Fibroblast of skin of abdomen (primary cell): ENCODE results near the gene UBE2L6.
A peak's percentile ranks its signal among the peaks of the same experiment; 100 is the strongest.

Experiments used
- DNase-seq: peaks from one replicate; pipeline ENCODE4 v3.0.0-alpha.2; 2013

UBE2L6 gene

DNA sequence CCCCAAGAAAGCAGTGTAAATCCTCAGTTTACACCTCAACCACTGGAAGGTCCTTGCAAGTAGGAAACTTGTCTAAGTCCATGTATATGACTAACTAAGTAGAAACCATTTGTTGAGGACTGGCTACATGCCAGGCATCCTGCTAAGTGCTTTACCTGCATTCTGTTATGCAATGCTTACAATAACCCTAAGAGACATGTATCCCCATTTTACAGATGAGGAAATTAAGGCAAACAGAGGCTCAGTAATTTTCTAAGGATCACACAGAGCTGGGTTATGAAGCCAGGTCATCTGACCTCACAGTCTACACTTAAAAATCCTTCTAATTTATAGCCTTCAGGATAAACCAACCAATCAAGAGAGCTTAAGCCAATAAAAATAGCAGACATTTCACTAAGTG, 38.5 kb downstream of the UBE2L6 start:
- DNase-seq, result no peak

DNA sequence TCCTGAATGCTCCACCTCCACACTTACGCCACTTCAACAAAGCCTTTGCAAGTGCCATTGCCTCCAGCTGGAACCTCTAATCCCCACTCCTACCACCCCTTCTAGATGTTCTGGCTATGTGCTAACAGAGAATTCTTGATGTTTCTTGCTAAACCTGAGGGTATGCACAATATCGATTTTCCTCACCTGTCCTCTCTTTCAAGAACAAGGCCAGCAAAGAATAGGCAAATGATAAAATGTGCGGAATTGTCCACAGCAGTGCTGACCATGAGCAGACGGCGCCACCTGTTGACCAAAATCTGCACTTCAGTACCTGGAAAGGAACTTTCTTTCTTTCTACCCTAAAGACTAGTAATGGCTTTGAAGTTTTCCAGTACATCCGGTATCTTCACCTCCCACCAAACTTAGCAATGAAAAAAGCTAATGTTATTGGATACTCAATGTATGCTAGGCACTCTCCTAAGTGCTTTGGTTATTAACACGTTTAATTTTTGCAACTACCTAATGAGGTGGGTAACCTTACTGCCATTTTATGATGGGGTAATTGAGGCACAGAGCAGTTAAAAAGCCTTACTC, 40.3 kb downstream of the UBE2L6 start:
- DNase-seq, result peak; percentile 44

DNA sequence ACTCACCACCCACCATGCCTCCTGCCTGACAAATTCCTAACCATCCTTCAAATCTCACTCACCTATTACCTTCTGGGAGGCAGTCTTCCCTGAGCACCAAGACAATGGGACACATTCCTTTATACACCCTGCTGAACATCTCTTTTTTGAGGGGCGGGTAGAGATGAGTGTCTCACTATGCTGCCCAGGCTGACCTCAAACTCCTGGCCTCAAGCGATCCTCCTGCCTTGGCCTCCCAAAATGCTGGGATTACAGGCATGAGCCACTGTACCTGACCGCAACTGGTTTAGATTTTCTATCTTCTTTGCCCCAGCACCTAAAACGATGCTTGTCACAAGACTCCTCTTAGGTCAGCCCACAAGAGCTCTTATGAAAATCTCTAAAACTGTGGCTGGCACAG, 44.1 kb downstream of the UBE2L6 start:
- DNase-seq, result no peak

DNA sequence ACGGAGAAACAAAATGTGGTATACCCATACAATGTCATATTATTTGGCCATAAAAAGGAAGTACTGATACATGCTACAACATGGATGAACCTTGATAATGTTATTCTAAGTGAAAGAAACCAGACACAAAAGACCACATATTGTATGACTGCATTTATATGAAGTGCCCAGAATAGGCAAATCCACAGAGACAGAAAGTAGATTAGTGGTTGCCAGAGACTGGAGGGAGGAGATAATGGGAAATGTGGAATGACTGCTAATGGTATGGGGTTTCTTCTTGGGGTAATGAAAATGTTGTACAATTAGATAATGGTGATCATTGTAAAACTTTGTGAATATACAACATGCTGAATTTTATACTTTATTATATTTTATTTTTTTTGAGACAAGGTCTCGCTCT, 46.4 kb downstream of the UBE2L6 start:
- DNase-seq, result no peak

DNA sequence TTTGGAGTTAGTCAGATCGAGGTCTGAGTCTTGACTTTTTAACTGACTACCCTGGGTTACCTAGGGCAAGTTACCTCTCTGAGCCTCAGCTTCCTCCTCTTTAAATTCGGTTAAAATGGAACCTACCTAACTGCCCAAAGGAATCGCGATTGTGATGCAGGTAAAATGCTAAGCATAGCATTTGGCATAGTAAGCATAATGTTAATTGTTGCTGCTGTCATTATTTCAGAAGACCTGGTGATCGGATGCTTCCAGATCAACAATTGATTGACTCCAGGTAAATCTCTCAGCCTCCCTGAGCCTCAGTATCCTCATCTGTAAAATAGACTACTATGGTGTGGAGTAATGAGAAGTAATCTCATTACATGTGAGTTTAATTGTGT, 51.4 kb downstream of the UBE2L6 start:
- no peak for DNase-seq

DNA sequence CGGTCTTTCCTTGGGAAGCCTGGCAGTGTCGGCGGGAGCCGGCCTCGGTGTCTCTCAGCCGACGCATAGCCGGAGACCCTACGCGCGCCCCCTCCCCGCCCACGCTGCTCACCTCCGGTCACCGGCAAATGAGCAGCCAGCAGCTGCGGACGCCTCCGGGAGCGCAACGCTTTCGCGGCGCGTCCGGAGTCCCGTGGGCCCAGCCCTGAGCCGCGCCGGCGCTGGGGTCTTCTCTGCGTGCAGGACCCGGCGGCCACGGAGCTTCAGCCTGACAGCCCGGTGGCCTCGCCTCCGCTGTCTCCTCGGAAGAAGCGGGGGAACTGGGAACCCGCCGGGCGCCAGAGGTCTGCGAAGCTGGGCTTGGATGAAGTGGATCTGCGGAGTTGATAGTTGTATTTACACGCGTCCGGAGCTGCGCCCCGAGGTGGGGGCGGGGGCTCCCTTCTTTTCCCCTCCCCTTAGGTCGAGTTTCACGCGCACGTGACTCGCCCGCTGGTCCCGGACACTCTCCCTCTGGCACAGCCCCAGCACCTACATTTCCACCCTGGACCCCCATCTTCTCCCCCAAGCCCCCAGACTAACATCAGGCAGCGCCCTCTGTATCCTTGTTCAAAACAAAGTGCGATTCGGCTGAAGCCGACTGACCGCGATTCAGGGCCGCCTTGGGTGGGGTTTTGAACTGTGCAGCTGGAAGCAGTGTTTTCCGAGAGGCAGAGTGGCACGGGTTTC, 52.0 kb downstream of the UBE2L6 start, which contains the start of gene SLC43A1:
Gene SLC43A1, minus strand, starts transcription at position 371 of the 729 bp plus-strand sequence. CDS start 1,591 bp downstream, outside the sequence.
- DNase-seq, result peak; percentile 59

DNA sequence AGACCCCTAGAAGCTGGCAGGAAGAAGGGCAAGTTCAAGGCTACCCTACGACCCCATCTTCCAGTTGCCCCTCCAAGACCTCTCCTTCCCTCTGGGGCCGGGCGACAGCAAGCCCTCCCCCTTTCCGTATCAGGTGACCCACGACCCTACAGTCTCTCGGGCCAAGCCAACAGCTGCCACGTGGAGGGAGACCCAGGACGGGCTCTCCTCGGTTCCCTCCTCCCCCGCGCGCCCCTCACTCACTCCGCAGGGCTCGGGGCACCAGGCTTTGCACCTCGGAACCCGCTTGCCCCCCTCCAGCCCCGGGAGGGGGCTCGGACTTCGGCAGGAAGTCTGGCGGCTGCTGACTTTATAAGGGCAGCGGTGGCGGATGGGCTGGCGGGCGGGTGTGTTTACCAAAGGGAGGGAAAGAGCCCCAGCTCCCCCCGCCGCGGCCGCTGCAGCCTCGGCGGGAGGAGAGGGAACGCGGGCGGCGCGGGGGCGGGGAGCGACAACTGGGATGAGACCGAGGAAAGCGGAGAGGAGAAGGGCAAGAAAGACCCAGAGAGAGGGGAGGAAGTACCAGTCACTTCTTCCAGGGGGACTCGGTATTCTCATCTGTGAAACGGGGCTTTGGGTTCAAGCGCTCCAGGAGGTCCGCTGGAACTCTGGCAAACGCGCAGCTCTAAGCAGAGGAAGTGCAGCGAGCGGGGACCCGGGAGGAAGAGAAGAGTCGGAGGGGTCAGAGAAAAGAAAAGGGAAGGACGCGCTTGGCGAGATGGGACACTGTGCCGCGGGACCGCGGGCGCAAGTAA, 52.7 kb downstream of the UBE2L6 start:
- DNase-seq, result peak; percentile 23

DNA sequence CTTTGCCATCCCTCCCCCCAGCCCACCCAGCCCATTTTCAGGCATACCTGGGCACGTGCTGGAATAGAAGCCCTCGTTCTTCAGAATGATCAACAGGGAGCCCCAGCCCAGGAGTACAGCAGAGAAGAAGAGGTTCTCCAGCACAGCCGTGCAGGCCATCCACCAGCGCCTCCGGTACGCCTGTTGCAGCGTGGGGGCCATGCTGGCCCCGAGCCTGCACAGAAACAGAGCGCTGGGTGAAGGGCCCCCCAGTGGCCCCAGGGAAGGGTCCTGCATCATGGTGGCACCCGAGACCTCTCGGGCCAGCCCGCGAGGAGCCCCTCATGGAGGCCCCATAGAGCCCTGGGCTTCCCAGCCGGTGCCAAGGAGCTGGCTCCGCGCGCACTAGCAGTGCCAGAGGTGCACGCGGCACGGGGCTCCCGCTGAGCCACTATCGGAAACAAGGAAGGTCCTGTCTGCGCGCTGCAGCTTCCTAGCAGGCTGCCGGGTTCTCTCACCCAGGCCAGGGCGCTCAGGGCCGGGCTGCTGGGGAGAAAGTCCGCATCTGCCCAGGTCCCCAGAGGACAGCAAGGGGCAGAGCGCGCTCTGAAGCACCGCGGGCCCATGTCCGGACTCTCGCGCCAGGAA, 53.4 kb downstream of the UBE2L6 start:
- no peak for DNase-seq

DNA sequence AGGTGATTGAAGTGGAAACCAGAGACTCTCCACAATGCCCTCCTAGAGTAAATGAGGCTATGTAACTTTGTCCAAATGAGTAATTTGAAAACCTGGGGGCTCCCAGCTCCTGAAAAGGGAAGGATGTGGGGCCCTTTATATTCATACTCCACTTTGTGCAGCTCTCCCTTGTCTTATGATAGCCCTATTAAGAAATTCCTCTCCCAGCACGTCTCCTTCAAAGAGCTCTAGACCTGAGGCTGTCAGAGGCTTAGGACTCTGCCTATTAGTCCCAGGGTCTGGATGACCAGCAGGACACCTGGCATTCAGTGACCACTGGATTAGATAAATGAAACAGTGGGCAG, 54.0 kb downstream of the UBE2L6 start:
- DNase-seq, result no peak

DNA sequence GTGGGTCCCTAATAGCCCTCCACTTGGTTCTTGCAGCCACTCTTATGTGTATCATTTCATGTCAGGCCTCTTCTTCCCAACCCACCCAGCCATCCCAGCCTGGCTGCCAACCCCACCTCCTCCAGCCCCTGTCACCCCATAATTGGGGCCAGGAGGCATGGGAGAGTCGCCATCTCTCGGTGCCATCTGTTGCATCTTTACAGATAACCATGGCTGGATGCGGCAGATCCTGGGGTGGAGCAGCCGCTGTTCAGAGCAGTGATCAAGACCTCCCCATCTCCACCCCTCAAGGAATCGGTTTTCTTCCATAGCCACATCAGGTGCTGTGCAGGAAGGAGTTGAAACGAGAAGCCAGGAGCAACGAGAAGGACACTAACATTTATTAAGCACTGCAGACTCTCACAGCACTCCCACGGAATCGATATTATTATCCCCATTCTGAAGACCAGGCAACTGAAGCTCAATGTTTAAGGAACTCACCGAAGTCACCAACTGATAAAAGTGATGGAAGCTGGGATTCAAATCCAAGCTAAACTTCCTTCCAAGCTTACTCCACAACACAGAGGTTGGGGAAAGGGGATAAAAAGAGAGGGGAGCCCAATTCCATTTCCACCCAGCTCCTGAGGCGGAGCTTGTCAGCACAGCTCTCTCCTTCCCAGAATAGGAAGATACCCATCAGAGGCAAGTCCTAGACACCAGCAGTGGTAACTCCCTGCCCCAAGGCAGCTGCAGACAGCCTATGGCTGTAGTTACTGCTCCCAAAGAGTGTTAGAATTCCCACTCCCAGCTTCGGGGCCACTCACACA, 54.6 kb downstream of the UBE2L6 start:
- DNase-seq, result no peak

DNA sequence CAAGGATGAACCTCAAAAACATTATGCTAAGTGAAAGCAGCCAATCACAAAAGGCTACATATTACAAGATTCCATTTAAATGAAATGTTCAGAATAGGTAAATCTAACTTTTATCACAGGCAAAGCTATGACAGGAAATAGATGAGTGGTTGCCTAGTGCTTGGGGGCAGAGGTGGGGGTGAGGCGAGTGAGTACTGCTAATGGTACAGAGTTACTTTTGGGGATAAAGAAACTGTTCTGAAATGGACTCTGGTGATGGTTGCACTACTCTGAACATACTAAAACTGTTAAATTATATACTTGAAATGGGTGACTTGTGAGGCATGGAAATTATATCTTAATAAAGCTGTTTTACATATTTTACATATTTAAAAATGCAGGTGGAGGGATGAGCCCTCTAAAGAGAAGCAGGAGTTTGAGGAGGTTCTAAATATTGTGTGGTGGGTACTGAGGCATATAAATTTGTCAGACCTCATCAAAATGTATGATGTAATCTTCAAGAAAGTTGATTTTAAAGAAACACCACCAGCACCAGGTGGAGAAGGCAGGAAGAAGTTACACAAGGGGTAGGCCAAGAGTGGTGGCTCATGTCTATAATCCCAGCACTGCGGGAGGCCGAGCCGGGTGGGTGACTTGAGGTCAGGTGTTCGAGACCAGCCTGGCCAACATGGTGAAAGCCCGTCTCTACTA, 55.6 kb downstream of the UBE2L6 start:
- no peak for DNase-seq

DNA sequence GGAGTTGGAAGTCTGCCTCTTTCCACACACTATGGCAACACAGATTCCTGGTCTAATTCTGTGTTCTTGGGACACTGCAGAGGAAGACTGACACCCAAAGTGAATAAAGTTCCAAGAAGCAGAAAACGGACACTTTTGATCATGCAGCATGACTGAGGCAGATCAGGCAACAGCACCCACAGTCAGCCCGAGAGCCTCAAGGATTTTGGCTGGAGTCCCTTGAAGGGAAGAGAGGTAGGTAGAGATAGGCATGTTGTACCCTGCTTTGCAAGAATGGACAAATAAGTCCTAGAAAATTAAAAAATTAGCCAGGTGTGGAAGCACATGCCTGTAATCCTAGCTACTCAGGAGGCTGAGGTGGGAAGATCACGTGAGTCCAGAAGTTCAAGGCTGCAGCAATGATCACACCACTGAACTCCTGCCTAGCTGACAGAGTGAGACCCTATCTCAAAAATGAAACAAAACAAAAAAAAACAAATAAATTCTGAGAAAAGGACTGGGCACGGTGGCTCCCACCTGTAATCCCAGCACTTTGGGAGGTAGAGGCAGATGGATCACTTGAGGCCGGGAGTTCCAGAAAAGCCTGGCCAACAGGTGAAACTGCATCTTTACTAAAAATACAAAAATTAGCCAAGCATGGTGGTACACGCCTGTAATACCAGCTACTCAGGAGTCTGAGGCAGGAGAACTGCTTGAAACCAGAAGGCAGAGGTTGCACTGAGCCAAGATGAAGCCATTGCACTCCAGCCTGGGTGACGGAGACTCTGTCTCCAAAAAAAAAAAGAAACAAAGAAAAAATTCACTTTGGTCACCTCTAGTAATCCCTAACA, 58.9 kb downstream of the UBE2L6 start:
- no peak for DNase-seq

DNA sequence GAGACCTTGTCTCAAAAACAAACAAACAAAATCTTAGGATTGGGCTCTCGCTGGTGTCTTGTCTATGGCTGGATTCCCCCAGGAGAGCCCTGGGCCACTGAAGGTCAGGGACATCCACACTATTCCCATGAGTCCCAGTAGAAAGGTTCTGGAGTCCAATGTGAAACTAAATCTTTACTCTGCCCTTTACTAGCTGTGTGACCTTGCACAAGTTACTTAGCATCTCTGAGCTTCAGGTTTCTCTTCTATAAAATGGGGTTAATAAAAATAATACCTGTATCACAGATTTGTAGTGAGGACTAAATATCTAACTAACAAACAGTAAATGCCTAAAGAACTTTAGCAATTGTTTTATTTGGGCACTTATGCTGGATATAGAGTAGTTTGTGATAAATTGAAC, 61.0 kb downstream of the UBE2L6 start:
- DNase-seq, result no peak

DNA sequence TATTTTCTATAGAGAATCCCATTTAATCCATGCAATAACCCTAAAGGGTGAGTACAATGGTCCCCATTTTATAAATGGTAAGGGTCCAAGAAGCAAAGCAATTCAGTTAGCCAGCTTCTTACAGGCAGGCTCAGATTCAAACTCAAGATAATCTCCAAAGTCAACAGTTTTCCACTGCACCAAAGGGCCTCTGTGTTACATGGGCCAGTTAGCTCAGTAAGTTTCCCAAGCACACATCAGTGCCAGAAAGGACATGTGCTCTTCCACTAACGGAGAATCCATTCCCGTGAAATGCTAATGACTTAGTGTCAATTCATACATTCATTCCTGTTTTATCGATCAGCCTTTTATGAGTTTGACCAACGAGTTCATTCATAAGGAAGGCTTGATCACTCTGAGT, 63.0 kb downstream of the UBE2L6 start:
- DNase-seq, result no peak

DNA sequence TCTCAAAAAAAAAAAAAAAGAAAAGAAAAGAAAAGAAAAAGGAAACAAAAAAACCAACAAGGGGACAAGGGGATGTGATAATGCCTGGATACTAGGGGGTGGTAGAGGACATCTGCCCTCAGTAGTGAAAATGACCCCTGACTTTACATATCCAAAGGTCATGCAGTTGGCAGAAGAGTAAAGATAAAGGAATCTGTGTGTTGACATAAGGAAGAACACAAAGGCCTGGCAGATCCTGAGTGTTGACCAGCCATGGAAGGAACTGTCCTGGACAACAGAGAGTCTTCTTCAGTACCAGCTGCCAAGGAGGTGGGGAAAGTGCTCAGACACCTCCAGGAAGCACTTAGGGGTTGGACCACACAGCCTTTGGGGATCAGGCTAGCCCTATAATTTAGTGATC, 64.6 kb downstream of the UBE2L6 start:
- no peak for DNase-seq

DNA sequence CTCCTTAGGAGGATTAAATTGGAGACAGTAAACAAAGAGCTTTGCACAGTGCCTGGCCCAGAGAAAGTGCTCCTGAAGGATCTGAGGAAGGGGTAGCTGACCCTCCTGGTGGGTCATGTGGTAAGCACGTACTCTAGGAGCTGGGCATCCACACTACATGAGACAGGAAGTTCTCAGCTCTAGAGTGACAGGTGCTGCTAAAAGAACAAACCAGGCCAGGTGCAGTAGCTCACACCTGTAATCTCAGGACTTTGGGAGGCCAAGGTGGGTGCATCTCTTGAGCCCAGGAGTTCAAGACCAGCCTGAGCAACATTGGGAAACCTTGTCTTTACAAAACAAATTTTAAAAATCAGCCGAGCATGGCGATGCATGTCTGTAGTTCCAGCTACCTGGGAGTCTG, 65.1 kb downstream of the UBE2L6 start:
- no peak for DNase-seq

DNA sequence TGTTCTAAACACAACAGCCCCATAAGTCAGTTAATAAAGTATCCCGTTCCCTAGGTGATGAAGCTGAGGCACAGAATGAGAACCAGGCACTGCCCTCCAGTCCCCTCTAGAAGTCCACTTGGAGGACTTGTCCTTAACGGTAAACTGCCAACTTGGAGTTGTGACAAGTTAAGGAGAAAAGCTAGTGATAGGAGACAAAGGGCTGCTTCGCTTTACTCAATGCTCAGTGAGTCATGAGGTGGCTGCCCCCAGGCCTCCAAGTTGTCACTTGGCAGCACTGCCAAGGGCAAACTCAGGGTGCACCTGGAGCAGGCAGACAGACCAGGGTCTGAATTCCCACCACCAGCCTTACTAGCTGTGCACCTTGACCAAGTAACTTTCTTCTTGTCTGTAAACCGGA, 65.5 kb downstream of the UBE2L6 start:
- no peak for DNase-seq
